ENCODE results near the gene MRPL34.

DNA sequence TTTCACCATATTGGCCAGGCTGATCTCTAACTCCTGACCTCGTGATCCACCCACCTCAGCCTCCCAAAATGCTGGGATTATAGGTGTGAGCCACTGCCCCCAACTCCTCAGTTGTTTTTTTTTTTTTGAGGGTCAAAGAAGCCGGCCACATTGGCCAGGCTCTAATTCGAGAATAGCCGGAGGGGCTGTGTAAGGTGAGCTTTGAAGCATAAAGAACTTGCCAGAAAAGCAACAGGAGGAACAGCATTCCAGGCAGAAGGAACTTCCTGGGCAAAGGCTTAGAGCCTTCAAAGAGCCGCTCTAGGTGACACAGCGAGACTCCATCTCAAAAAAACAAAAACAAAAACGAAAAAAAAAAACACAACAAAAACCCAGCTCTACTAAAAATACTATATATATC lies 39.6 kb upstream of the MRPL34 start:
- TF ChIP-seq, protein P1, sequence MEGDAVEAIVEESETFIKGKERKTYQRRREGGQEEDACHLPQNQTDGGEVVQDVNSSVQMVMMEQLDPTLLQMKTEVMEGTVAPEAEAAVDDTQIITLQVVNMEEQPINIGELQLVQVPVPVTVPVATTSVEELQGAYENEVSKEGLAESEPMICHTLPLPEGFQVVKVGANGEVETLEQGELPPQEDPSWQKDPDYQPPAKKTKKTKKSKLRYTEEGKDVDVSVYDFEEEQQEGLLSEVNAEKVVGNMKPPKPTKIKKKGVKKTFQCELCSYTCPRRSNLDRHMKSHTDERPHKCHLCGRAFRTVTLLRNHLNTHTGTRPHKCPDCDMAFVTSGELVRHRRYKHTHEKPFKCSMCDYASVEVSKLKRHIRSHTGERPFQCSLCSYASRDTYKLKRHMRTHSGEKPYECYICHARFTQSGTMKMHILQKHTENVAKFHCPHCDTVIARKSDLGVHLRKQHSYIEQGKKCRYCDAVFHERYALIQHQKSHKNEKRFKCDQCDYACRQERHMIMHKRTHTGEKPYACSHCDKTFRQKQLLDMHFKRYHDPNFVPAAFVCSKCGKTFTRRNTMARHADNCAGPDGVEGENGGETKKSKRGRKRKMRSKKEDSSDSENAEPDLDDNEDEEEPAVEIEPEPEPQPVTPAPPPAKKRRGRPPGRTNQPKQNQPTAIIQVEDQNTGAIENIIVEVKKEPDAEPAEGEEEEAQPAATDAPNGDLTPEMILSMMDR (IDR thresholded peaks at IDR 0.05): no peak
- TF ChIP-seq POLR2A (IDR thresholded peaks at IDR 0.05) (no peak), EP300 (IDR thresholded peaks at IDR 0.05) (no peak)
